Keratinocyte (primary cell): ENCODE data around the gene CACNA1H.

ENCODE experiments used
- EZH2 ChIP-seq: IDR thresholded peaks from one replicate; pipeline ENCODE4 v1.6.1; 2012; ENCODE audit warnings: inconsistent platforms, mild to moderate bottlenecking, low read length, moderate library complexity
- TF ChIP-seq, protein P1 (sequence below), 3 experiments: IDR thresholded peaks in 1 of 3; conservative IDR thresholded peaks in 1 of 3; optimal IDR thresholded peaks in 1 of 3; 2 replicates in 2 of 3; 3 replicates in 1 of 3; pipeline versions ENCODE3 to v1.5.1; 2011; ENCODE audit warnings: low read length in 3 of 3, mild to moderate bottlenecking in 3 of 3, moderate library complexity in 2 of 3, control low read depth in 1 of 3, inconsistent platforms in 1 of 3; ENCODE audit not compliant: insufficient read depth in 2 of 3; ENCODE audit errors: extremely low read depth in 1 of 3

DNA sequence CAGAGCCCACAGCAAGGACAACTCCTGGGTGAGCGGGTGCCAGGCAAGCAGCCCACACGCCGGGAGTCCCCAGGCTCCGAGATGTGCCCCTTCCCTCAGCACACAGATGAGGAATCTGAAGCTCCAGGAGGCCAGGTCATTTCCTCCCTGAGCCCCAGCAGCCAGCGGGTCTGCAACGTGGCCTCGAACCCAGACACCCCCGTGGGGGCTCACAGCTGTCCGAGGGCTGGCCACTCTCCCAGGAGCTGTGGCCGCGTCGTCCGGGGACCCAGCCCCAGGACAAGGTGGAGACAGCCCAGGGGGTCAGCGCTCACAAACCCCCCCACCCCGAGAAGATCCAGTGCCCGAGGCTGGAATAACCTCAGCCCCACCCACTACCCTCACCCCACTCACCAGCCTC is 39.4 kb upstream of the CACNA1H start:
- TF ChIP-seq, protein P1, sequence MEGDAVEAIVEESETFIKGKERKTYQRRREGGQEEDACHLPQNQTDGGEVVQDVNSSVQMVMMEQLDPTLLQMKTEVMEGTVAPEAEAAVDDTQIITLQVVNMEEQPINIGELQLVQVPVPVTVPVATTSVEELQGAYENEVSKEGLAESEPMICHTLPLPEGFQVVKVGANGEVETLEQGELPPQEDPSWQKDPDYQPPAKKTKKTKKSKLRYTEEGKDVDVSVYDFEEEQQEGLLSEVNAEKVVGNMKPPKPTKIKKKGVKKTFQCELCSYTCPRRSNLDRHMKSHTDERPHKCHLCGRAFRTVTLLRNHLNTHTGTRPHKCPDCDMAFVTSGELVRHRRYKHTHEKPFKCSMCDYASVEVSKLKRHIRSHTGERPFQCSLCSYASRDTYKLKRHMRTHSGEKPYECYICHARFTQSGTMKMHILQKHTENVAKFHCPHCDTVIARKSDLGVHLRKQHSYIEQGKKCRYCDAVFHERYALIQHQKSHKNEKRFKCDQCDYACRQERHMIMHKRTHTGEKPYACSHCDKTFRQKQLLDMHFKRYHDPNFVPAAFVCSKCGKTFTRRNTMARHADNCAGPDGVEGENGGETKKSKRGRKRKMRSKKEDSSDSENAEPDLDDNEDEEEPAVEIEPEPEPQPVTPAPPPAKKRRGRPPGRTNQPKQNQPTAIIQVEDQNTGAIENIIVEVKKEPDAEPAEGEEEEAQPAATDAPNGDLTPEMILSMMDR (optimal IDR thresholded peaks at IDR 0.05 in 1 of 3, IDR thresholded peaks at IDR 0.05 in 1 of 3, conservative IDR thresholded peaks at IDR 0.05 in 1 of 3; ENCODE audit: extremely low read depth in 1 of 3, insufficient read depth in 2 of 3, low read length in 3 of 3): no peak
- TF ChIP-seq EZH2: no peak
